ENCODE measurements around the gene STXBP5L. TPM values are rescaled to one million over a fixed set of nuclear protein-coding genes. Genes with fewer than 3 reads are reported as not detected.

Gene STXBP5L
- polyA plus RNA-seq, 1 donor from 2014 or later, result 7.6 TPM

- no peaks in the 10 kb centered on the region for H3K9me2 ChIP-seq (ENCODE audit: insufficient read depth, low read length)
- no peak overlapping the region for H3K4me2 ChIP-seq (ENCODE audit: low read length)
- H3K36me3 ChIP-seq (ENCODE audit: insufficient read depth, low read length), result no peaks in the 10 kb centered on the region
- no peaks in the 10 kb centered on the region for H4K20me1 ChIP-seq (ENCODE audit: insufficient read depth)
- H3K27me3 ChIP-seq (ENCODE audit: insufficient read depth, low read depth, low read length), result no peaks in the 10 kb centered on the region
- no peak overlapping the region for H3K9ac ChIP-seq (ENCODE audit: low read length)
- no peak overlapping the region for H3K4me3 ChIP-seq (ENCODE audit: low read length)
- no peaks in the 10 kb centered on the region for H3K79me2 ChIP-seq (replicated peaks; ENCODE audit: insufficient read depth, low read length)
- no peaks in the 10 kb centered on the region for H3K9me3 ChIP-seq (ENCODE audit: low read length)
- TF ChIP-seq CTCF (IDR thresholded peaks at IDR 0.05; ENCODE audit: poor library complexity, severe bottlenecking), result no peak
- no peak for TF ChIP-seq SMC3 (conservative IDR thresholded peaks at IDR 0.05; ENCODE audit: poor library complexity)
- no peak for TF ChIP-seq TAF1 (IDR thresholded peaks at IDR 0.05; ENCODE audit: low read depth)
- TF ChIP-seq RAD21 (conservative IDR thresholded peaks at IDR 0.05), result no peak
- no peak for TF ChIP-seq EP300 (conservative IDR thresholded peaks at IDR 0.05; ENCODE audit: poor library complexity, severe bottlenecking)
- TF ChIP-seq POLR2AphosphoS5 (IDR thresholded peaks at IDR 0.05), result no peak
- TF ChIP-seq, protein P1, sequence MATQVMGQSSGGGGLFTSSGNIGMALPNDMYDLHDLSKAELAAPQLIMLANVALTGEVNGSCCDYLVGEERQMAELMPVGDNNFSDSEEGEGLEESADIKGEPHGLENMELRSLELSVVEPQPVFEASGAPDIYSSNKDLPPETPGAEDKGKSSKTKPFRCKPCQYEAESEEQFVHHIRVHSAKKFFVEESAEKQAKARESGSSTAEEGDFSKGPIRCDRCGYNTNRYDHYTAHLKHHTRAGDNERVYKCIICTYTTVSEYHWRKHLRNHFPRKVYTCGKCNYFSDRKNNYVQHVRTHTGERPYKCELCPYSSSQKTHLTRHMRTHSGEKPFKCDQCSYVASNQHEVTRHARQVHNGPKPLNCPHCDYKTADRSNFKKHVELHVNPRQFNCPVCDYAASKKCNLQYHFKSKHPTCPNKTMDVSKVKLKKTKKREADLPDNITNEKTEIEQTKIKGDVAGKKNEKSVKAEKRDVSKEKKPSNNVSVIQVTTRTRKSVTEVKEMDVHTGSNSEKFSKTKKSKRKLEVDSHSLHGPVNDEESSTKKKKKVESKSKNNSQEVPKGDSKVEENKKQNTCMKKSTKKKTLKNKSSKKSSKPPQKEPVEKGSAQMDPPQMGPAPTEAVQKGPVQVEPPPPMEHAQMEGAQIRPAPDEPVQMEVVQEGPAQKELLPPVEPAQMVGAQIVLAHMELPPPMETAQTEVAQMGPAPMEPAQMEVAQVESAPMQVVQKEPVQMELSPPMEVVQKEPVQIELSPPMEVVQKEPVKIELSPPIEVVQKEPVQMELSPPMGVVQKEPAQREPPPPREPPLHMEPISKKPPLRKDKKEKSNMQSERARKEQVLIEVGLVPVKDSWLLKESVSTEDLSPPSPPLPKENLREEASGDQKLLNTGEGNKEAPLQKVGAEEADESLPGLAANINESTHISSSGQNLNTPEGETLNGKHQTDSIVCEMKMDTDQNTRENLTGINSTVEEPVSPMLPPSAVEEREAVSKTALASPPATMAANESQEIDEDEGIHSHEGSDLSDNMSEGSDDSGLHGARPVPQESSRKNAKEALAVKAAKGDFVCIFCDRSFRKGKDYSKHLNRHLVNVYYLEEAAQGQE (IDR thresholded peaks at IDR 0.05; ENCODE audit: borderline replicate concordance), result no peak
- no peaks in the 10 kb centered on the region for H3F3A ChIP-seq (ENCODE audit: insufficient read depth, low read length, poor library complexity, severe bottlenecking)
- no peak overlapping the region for H2AFZ ChIP-seq (ENCODE audit: low read depth, low read length)
- H3K27ac ChIP-seq (ENCODE audit: low read length), result no peak overlapping the region
Observed at GRCh38 chr3:121405631-121406030, 497.6 kb downstream of the STXBP5L start.

- Histone ChIP-seq H3K9me2 (ENCODE audit: insufficient read depth, low read length) (no peaks in the 10 kb centered on the region), H3K79me2 (replicated peaks; ENCODE audit: insufficient read depth, low read length) (no peaks in the 10 kb centered on the region), H3K27ac (ENCODE audit: low read length) (no peak overlapping the region), H3K4me3 (ENCODE audit: low read length) (no peak overlapping the region), H3K27me3 (ENCODE audit: insufficient read depth, low read depth, low read length) (no peaks in the 10 kb centered on the region), H3K36me3 (ENCODE audit: insufficient read depth, low read length) (no peaks in the 10 kb centered on the region), H3K9ac (ENCODE audit: low read length) (no peak overlapping the region), H3K4me2 (ENCODE audit: low read length) (no peak overlapping the region), H3F3A (ENCODE audit: insufficient read depth, low read length, poor library complexity, severe bottlenecking) (no peaks in the 10 kb centered on the region), H2AFZ (ENCODE audit: low read depth, low read length) (no peak overlapping the region), H3K9me3 (ENCODE audit: low read length) (no peaks in the 10 kb centered on the region), H4K20me1 (ENCODE audit: insufficient read depth) (no peaks in the 10 kb centered on the region)
- TF ChIP-seq SMC3 (conservative IDR thresholded peaks at IDR 0.05; ENCODE audit: poor library complexity), result no peak
- no peak for TF ChIP-seq TAF1 (IDR thresholded peaks at IDR 0.05; ENCODE audit: low read depth)
- no peak for TF ChIP-seq POLR2AphosphoS5 (IDR thresholded peaks at IDR 0.05)
- TF ChIP-seq EZH2 (IDR thresholded peaks at IDR 0.05; ENCODE audit: borderline replicate concordance, insufficient read depth, low read length, poor library complexity, severe bottlenecking), result no peak
- TF ChIP-seq EP300 (conservative IDR thresholded peaks at IDR 0.05; ENCODE audit: poor library complexity, severe bottlenecking), result no peak
Observed at GRCh38 chr3:121411523-121411922, 503.5 kb downstream of the STXBP5L start.

GRCh38 chr3:121414924-121415323, 506.9 kb downstream of the STXBP5L start:
- Histone ChIP-seq H3K4me3 (ENCODE audit: low read length) (no peak overlapping the region), H3F3A (ENCODE audit: insufficient read depth, low read length, poor library complexity, severe bottlenecking) (no peaks in the 10 kb centered on the region), H2AFZ (ENCODE audit: low read depth, low read length) (no peak overlapping the region), H3K9me2 (ENCODE audit: insufficient read depth, low read length) (no peaks in the 10 kb centered on the region), H3K27me3 (ENCODE audit: insufficient read depth, low read depth, low read length) (no peaks in the 10 kb centered on the region), H3K79me2 (replicated peaks; ENCODE audit: insufficient read depth, low read length) (no peaks in the 10 kb centered on the region), H3K27ac (ENCODE audit: low read length) (no peak overlapping the region), H4K20me1 (ENCODE audit: insufficient read depth) (no peaks in the 10 kb centered on the region), H3K9ac (ENCODE audit: low read length) (no peak overlapping the region), H3K4me2 (ENCODE audit: low read length) (no peak overlapping the region), H3K36me3 (ENCODE audit: insufficient read depth, low read length) (no peaks in the 10 kb centered on the region), H3K9me3 (ENCODE audit: low read length) (no peaks in the 10 kb centered on the region)
- TF ChIP-seq TAF1 (IDR thresholded peaks at IDR 0.05; ENCODE audit: low read depth) (no peak), EZH2 (IDR thresholded peaks at IDR 0.05; ENCODE audit: borderline replicate concordance, insufficient read depth, low read length, poor library complexity, severe bottlenecking) (no peak), MXI1 (conservative IDR thresholded peaks at IDR 0.05; ENCODE audit: poor library complexity, severe bottlenecking) (no peak), CTCF (IDR thresholded peaks at IDR 0.05; ENCODE audit: poor library complexity, severe bottlenecking) (no peak), RAD21 (conservative IDR thresholded peaks at IDR 0.05) (no peak), EP300 (conservative IDR thresholded peaks at IDR 0.05; ENCODE audit: poor library complexity, severe bottlenecking) (no peak), SMC3 (conservative IDR thresholded peaks at IDR 0.05; ENCODE audit: poor library complexity) (no peak), POLR2AphosphoS5 (IDR thresholded peaks at IDR 0.05) (no peak)
- TF ChIP-seq, protein P1 (IDR thresholded peaks at IDR 0.05; ENCODE audit: borderline replicate concordance), result no peak
